Activated CD4-positive, CD25-positive, alpha-beta regulatory T cell (primary cell): ENCODE measurements around the gene SLC39A9.
"Not testable (repeated sequence)": the region's sequence is repeated elsewhere in the genome, so short reads cannot be mapped to it uniquely, and the experiment has no call there.

Experiments
- DNase-seq, 4 experiments: peaks; one replicate each; lab custom pipeline; 2025; lab: John Stamatoyannopoulos, UW

SLC39A9 gene

DNA sequence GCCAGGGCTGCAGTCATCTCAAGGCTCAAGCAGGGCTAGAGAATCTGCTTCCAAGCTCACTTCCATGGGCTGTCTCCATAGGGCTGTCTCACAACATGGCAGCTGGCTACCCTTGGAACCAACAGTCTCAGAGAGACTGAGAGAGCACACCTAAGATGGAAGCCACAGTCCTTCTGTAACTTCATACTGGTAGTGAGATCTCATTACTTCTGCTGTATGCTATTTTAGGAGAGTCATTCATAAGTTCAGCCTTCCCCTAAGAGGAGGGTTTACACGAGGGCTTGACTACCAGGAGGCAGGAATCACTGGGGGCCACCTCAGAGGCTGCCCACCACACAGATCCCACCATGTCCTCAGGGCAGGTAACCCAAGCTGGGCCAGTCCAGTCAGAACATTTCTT, 30.1 kb upstream of the SLC39A9 start:
- no peak for DNase-seq

DNA sequence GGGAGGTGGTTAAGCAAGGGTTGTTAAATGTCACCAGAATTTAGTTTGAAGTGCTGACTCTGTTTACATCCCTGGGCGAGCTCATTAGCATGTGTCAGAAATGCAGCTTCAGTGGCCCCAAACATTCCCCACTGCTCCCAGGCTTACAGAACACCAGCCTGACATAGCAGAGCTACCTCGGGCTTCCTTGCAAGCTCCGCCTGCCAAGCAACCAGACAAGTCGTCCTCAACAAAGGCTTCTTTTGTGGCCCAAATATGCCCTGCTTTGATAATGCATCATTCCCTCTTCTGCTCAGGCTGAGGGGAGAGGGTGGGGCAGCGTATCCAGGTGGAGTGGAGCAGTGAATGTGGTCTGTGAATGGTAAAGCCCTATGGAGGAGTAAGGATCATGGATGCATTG, 28.4 kb upstream of the SLC39A9 start:
- DNase-seq, result no peak

DNA sequence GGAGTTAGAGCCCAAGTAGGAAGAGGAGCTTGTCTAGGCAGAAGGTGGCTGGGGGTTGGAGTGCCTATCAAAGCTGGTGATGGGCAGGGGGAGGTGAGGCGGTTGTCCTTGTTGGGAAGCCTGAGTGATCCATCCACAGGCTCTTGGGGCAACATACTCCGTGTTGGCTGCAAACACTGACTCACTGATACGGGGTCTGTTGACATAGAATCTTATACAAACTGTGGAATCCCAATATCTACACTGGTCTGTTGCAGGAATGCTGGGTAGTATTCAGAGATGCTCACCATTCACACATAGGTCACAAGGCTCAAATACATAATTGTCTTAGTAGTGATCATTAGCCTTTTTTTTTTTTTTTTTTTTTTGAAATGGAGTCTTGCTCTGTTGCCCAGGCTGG, 26.3 kb upstream of the SLC39A9 start:
- DNase-seq, result no peak

DNA sequence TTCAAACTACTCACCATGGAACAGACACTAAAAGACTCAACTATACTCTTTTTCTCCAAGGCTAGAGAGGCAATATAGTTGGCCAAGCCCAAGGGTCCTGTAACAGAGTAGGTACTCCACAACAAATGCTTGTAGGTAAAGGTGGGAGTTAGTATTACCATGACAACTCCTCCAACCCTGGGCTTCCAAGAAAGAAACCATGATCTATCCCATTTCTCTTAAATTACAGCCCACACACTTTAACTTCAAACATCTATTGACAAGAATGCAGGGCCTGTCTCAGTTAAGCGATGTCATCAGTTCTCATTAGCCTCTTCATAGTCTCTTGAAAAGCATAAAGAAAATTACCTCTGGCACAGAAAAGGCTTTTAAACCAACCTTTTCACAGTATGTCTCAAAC, 25.4 kb upstream of the SLC39A9 start:
- no peak for DNase-seq

DNA sequence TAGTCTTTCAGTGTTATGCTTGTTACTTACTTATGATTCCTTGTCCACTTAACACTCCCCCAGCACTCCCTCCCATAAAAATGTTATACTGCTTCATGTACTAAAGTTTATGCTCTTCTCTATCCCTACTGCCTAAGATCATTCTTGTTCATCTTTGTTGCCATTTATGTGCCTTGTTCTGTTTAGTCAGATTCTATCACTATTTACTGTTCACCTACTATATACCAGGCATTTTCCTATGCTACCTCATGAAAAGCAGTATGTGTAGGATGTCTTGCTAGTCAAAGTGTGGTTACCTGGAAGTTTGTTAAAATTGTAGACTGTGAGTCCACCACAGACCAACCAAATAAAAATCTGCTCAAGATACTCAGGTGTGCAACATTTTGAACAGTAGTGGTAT, 24.3 kb upstream of the SLC39A9 start:
- DNase-seq, result no peak

DNA sequence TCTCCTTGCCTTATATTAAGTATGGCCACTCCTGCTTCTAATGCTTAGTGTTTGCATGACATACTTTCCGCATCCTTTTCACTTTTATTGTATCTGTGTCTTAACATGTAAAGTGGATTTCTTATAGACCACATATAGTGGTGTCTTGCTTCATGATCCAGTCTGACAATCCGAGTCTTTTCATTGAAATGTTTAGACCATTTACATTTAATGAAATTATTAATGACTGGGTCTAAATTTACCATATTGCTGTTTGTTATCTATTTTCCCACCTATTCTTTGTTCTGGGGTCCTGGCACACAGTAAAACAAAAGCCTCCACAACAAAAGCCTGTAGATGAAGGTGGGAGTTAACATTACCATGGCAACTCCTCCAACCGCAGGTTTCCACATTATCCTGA, 23.3 kb upstream of the SLC39A9 start:
- DNase-seq, result no peak

DNA sequence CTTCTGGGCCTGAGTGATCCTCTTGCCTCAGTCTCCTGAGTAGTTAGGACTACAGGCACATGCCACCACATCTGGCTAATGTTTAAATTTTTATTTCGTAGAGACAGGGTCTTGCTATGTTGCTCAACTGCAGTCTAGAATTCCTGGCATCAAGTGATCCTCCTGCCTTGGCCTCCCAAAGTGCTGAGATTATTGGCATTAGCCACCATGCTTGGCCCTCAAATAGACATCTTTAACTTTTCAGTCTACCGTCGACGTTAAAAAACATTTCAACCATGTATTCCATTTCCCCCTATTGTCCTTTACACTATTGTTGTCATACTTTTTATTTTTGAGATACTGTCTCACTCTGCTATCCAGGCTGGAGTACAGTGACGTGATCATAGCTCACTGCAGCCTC, 22.8 kb upstream of the SLC39A9 start:
- no peak for DNase-seq

DNA sequence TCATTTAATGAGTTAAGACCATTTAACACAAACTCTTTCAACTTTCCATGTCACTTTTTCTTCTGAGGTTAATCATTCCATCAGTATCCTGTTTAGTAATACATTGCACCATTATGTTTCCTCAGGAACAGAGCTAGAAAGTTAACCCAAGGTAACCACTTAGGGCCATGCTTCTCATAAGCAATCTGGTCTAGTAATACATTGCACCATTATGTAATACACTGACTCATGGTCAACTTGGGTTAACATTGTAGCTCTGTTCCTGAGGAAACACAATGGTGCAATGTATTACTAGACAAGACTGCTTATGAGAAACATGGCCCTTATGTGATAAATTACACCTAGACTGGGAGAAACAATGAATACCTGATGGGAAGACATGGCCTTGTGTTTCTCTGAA, 22.1 kb upstream of the SLC39A9 start:
- DNase-seq, result no peak

DNA sequence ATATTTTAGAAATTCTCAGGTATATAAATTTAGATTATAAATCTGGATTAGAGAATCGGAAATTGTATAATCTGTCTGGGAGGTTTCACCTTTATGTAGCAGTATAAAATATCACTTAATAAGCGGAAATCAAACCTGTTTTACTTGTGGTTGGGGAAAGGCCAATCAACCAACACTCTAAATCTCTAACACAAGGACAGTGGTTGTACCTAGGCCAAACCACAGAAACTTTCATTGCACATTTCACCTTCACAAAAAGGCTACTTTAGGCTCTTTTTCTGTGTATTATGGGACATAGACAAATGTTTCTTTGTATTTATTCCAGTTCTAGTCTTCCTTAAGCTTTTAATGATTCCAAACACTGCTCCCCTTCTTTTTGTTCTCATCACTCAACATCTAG, 20.2 kb upstream of the SLC39A9 start:
- no peak for DNase-seq

DNA sequence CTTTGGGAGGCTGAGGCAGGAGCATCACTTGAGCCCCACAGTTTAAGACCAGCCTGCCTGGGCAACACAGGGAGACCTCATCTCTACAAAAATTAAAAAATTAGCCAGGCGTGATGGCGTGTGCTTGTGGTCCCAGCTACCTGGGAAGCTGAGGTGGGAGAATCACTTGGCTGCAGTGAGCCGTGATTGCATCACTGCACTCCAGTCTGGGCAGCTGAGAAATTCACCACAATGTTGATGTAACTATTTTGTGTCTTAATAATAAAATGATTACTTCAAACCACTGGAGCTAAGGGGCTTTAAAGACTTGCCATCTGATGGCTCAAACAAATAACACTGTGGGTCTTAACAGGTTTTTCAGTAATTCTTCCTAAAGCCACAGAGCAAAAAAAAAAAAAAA, 11.2 kb upstream of the SLC39A9 start:
- DNase-seq, result no peak

DNA sequence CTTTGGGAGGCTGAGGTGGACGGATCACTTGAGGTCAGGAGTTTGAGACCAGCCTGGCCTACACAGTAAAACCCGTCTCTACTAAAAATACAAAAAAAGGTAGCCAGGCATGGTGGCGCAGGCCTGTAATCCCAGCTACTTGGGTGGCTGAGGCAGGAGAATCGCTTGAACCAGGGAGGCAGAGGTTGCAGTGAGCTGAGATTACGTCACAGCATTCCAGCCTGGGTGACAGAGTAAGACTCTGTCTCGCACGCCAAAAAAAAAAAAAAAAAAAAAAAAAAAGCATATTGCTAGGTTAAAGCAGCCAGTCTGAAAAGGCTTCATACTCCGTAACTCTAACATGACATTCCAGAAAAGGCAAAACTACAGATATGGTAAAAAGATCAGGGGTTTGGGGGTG, 7.1 kb upstream of the SLC39A9 start:
- DNase-seq, result not testable (repeated sequence)

DNA sequence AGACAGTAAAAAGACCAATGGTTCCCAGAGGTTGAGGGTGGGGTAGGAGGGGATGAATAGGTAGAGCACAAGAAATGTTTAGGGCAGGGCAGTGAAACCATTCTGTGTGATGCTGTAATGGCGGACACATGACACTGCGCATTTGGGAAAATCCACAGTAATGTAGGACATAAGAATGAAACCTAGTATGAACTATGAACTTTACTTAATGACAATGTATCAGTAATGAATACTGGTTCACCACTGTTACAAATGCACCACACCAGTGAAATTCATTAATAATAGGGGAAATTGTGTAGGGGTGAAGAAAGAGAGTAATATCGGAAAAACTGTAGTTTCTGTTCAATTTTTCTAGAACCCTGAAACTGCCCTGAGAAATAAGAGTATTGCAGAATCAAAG, 6.0 kb upstream of the SLC39A9 start:
- no peak for DNase-seq

DNA sequence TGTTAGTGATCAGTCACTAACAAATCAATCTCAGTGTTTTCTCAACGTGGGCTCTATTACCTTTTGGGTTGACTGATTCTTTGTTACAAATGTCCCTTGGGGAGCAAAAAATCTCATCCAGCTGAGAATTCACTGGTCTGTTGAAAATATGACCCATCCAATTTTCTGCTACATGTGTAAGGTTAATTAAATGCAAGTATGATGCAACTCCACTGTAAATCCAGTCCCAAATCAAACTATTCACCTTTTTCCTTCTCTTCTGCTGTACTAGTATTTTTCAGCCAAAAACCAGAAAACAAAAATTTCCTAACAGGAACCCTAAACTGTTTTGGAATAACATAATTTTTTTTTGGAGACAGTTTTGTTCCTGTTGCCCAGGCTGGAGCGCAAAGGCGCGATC, 2.6 kb upstream of the SLC39A9 start:
- DNase-seq, result no peak

DNA sequence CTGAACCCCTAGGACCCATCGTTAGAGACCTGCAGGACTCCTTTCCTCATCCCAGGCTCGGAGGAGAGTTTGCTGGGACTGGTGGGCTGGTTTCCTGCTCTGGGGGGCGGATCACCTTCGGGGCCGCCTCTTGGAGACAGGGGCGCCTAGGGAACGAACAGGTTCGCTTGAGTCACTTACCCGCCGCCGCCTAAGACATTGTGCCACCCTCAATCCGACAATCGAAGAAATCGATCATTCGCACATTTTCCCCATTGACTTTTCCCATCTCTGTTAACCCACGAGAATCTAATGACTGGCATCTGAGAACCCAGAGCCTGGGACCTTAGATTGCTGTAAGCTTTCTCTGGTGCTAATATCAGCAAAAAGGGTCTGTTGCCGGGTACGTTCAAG, 322 bp downstream of the SLC39A9 start:
- no peak for DNase-seq

DNA sequence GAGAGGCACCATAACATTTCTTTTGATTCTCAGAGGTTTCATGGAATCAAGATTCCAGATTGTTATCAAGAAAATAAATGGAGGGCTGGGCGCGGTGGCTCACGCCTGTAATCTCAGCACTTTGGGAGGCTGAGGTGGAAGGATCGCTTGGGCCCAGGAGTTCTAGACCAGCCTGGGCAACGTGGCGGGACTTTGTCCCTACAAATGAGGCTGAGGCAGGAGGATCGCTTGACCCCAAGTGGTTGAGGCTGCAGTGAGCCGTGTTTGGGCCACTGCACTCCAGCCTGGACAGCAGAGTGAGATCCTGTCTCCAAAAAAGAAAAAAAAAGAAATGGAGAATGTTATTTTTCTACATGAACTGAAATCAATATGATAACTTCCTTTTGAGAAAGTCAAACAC, 1.3 kb downstream of the SLC39A9 start:
- no peak for DNase-seq

DNA sequence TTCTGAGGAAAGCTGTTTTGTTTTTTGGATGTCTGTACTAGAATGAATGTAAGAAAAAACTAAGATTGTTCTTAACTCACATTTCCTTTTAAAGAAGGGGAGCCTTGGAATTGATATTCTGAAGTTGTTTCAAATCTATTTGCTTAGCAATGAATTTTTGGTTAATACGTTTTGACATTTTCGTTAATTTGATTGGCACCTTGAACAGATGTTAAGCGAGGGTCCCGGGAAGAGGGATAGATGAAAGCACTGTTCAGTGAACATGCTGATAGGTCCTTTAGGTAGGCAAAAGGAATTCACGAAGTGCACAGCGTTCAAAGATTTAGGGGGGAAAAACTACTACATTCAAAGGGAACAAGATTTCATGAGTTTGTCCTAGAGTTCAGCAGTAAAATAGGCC, 1.7 kb downstream of the SLC39A9 start:
- DNase-seq, result no peak

DNA sequence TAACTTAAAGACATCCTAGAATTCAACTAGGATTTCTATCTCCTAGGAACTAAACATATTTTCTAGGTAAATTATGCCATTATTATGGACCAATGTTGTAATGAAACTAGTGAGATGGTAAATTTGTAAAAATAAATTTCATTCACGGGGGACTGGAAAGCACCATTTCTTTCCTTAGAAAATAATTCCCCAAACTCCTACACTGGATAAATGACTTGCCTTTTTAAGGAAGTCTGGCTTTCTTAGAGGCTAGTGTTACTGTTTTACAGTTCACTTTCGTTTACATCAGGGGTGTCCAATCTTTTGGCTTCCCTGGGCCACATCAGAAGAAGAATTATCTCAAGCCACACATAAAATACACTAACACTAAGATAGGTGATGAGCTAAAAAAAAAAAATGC, 3.3 kb downstream of the SLC39A9 start:
- DNase-seq, result no peak

DNA sequence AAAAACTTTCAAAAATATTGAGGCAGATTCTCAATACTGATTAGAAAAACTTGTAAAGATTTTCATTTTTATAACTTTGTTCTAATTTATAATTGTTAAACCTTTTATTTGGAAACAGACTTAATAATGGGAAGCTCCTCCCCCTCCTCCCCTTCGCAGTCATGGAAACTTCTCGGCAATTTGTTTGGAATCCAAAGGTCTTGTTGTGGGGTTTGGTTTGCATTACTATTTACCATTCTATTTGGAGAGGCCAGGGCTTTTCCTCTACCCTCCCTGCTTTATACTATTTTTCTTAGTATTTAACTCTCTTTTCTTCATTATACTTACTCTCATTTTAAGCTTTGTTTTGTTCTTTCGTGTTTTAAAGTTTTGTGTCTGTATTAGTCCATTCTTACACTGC, 6.0 kb downstream of the SLC39A9 start:
- DNase-seq, result no peak

DNA sequence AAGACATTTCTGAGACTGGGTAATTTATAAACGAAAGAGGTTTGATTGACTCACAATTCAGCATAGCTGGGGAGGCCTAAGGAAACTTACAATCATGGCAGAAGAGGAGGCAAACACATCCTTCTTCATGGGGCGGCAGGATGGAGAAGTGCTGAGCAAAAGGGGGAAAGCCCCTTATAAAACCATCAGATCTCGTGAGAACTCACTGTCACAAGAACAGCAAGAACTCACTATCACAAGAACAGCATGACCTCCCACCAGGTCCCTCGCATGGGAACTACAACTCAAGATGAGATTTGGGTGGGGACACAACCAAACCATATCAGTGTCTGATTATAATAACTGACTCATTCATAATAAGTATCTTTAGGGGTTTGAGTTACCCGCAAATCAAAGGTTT, 6.4 kb downstream of the SLC39A9 start:
- no peak for DNase-seq

DNA sequence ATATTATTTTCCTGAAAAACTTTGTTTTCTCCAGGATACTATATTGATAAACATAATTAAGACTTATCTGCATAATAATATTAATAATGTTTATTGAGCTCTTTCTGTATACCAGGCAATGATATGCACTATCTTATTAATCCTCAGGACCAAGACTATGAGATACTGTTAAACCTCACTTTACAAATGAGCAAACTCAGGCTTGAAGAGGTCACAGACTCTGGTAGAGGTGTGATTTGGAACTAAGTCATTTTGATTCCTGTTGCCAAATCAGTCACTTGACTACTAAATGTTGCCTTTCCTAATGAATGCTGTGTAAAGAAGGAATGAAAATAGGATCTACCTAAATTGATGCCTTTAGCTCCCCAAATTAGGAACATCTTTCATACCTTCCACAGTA, 7.3 kb downstream of the SLC39A9 start:
- no peak for DNase-seq

DNA sequence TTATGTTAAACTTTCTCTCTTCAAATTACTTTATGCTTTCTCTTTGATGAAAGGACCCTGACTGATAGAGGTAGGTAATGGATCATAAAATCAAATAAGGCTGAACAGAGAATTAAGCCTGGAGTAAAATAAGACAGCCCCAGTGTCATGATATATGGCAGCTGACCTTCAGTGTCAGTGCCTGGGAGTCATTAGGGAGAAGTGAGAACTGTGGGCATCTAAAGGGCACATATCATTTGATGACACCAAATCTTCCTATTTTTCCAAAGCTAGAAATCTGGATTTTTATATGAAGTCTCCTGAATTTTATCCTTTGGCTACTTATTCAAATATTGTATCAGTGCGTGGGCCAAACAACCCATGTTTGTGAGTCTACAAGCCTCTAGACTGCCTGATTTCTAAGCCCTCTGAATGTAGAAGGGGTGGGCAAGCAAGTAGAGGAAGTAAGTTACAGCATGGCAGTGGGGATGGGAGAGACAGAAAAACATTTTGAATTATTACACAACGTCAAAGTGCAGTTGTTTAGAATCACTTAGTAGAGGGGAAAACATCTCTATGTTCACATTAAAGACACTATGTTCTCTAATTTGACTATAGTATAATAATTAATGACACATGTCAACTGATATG, 10.0 kb downstream of the SLC39A9 start:
- DNase-seq, result no peak

DNA sequence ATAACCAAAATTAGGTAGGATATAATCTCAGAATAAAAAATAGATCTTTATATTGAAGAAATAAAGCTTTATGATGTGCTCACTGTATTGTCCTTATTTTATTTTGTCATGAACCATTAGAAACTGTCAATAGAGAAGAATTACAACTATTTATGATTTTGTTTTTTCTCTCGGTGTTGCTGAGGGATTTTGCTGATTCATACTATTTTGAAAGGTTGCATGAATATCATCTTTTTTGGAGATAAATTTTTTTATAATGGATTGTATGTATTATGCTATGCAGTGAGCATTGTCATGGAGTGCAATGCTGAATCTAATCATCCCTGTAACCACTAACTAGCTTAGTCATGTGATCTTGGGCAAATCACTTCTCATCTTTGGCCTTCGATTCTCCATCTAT, 15.0 kb downstream of the SLC39A9 start:
- no peak for DNase-seq

DNA sequence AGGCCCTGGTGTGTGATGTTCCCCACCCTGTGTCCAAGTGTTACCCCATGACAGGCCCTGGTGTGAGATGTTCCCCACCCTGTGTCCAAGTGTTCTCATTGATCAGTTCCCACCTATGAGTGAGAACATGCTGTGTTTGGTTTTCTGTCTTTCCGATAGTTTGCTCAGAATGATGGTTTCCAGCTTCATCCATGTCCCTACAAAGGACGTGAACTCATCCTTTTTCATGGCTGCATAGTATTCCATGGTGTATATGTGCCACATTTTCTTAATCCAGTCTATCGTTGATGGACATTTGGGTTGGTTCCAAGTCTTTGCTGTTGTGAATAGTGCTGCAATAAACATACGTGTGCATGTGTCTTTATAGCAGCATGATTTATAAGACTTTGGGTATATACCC, 17.6 kb downstream of the SLC39A9 start:
- DNase-seq, result not testable (repeated sequence)

DNA sequence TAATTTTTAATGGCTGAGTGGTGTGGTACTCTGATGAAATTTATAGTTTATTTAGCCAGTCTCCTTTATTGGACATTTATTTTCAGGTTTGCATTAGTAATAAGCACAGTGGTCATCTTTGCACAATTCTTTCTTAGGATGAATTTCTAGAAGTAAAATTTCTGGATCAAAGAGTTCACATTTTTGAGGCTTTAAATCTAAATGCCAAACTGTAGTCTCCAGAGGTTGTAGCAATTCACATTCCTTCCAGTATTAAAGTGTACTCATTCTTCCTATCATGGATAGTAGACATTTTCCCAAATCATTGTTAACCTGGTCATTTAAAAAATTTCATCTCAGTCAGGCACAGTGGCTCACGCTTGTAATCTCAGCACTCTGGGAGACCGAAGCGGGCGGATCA, 24.8 kb downstream of the SLC39A9 start:
- DNase-seq, result no peak
